ENCODE measurements around the gene GPR161. TPM values are rescaled to one million over a fixed set of nuclear protein-coding genes. Genes with fewer than 3 reads are reported as not detected.

Gene GPR161
- total RNA-seq, 1 experiment from 2014 or later = 11.8 TPM

GRCh38 chr1:168096296-168097165, 40.2 kb downstream of the GPR161 start:
- DNase-seq = no peak
- Histone ChIP-seq H3K79me2 (ENCODE audit: low read length) (no peaks in the 10 kb centered on the region), H3K27me3 (ENCODE audit: low read length) (no peaks in the 10 kb centered on the region), H3K4me3 (ENCODE audit: low read length) (no peak overlapping the region), H3K27ac (ENCODE audit: low read length) (no peak overlapping the region), H3K4me1 (ENCODE audit: insufficient read depth, low read length) (no peaks in the 10 kb centered on the region), H2AFZ (ENCODE audit: low read length) (no peak overlapping the region), H3K9me3 (ENCODE audit: low read length) (no peaks in the 10 kb centered on the region), H4K20me1 (ENCODE audit: low read length) (no peaks in the 10 kb centered on the region), H3K9ac (ENCODE audit: low read length) (no peak overlapping the region), H3F3A (ENCODE audit: low read length, unreplicated experiment) (no peaks in the 10 kb centered on the region), H3K9me2 (replicated peaks; ENCODE audit: low read length) (no peaks in the 10 kb centered on the region), H3K36me3 (ENCODE audit: low read depth, low read length) (no peaks in the 10 kb centered on the region), H3K4me2 (ENCODE audit: low read length) (no peak overlapping the region)
- no TSS peak for BruUV-seq (replicated peaks)
- POLR2A ChIA-PET (ENCODE audit: unreplicated experiment) = no interaction called here
- TF ChIP-seq EZH2phosphoT487 (IDR thresholded peaks at IDR 0.05; ENCODE audit: borderline replicate concordance, low read length) (no peak), EZH2 (IDR thresholded peaks at IDR 0.05; ENCODE audit: low read length, unreplicated experiment) (no peak)
- TF ChIP-seq, protein P1, sequence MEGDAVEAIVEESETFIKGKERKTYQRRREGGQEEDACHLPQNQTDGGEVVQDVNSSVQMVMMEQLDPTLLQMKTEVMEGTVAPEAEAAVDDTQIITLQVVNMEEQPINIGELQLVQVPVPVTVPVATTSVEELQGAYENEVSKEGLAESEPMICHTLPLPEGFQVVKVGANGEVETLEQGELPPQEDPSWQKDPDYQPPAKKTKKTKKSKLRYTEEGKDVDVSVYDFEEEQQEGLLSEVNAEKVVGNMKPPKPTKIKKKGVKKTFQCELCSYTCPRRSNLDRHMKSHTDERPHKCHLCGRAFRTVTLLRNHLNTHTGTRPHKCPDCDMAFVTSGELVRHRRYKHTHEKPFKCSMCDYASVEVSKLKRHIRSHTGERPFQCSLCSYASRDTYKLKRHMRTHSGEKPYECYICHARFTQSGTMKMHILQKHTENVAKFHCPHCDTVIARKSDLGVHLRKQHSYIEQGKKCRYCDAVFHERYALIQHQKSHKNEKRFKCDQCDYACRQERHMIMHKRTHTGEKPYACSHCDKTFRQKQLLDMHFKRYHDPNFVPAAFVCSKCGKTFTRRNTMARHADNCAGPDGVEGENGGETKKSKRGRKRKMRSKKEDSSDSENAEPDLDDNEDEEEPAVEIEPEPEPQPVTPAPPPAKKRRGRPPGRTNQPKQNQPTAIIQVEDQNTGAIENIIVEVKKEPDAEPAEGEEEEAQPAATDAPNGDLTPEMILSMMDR (conservative IDR thresholded peaks at IDR 0.05; ENCODE audit: low read depth, low read length) = no peak
- CTCF ChIA-PET = no interaction called here
- ATAC-seq = no peak
- intact Hi-C loops (cut with micrococcal nuclease) = no loop called here

DNA sequence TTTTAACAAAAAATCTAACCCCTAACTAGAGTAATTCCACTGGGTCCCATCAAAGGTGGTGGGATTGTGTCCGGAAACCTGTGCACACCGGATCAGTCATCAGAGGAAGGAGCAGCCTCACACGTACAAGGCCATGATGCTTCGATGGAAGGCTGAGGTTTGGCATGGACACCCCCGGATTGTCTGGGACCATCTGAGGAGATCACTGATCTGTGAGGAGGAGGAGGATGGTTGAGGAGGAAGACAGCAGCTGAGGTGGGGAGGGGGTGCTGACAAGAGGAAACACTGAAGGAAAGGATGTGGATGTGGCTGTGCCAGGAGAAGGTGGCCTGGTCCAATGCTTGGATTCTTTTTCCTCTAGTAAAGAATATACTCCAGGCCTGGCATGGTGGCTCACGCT, 41.3 kb downstream of the GPR161 start:
- POLR2A ChIA-PET (ENCODE audit: unreplicated experiment) = interaction anchor here (0.6 kb wide), 1 partner anchor 36 kb away, joined by 3 read pairs; no protein-coding TSS in a partner anchor
- no peak for TF ChIP-seq EZH2 (IDR thresholded peaks at IDR 0.05; ENCODE audit: low read length, unreplicated experiment)
- no peak for TF ChIP-seq EZH2phosphoT487 (IDR thresholded peaks at IDR 0.05; ENCODE audit: borderline replicate concordance, low read length)
- TF ChIP-seq, protein P1 (conservative IDR thresholded peaks at IDR 0.05; ENCODE audit: low read depth, low read length) = no peak
- Histone ChIP-seq H3K4me3 (ENCODE audit: low read length) (no peak overlapping the region), H3K27me3 (ENCODE audit: low read length) (no peaks in the 10 kb centered on the region), H3K27ac (ENCODE audit: low read length) (no peak overlapping the region), H3K4me2 (ENCODE audit: low read length) (no peak overlapping the region), H4K20me1 (ENCODE audit: low read length) (no peaks in the 10 kb centered on the region), H3K79me2 (ENCODE audit: low read length) (no peaks in the 10 kb centered on the region), H3F3A (ENCODE audit: low read length, unreplicated experiment) (no peaks in the 10 kb centered on the region), H3K9ac (ENCODE audit: low read length) (no peak overlapping the region), H2AFZ (ENCODE audit: low read length) (no peak overlapping the region), H3K36me3 (ENCODE audit: low read depth, low read length) (no peaks in the 10 kb centered on the region), H3K9me3 (ENCODE audit: low read length) (no peaks in the 10 kb centered on the region), H3K9me2 (replicated peaks; ENCODE audit: low read length) (no peaks in the 10 kb centered on the region), H3K4me1 (ENCODE audit: insufficient read depth, low read length) (no peaks in the 10 kb centered on the region)
- BruUV-seq (replicated peaks) = no TSS peak
- no peak for DNase-seq
- CTCF ChIA-PET = no interaction called here
- no peak for ATAC-seq
- intact Hi-C loops (cut with micrococcal nuclease) = no loop called here

- intact Hi-C loops (cut with micrococcal nuclease) = no loop called here
- Histone ChIP-seq H3K4me2 (ENCODE audit: low read length) (no peak overlapping the region), H3K9ac (ENCODE audit: low read length) (no peak overlapping the region), H3K36me3 (ENCODE audit: low read depth, low read length) (no peaks in the 10 kb centered on the region), H3K9me3 (ENCODE audit: low read length) (no peaks in the 10 kb centered on the region), H4K20me1 (ENCODE audit: low read length) (no peaks in the 10 kb centered on the region), H3K27me3 (ENCODE audit: low read length) (no peaks in the 10 kb centered on the region), H3K4me1 (ENCODE audit: insufficient read depth, low read length) (peaks cover 14% of the 10 kb centered on the region), H3F3A (ENCODE audit: low read length, unreplicated experiment) (no peaks in the 10 kb centered on the region), H3K79me2 (ENCODE audit: low read length) (no peaks in the 10 kb centered on the region), H3K4me3 (ENCODE audit: low read length) (no peak overlapping the region), H3K9me2 (replicated peaks; ENCODE audit: low read length) (no peaks in the 10 kb centered on the region), H2AFZ (ENCODE audit: low read length) (no peak overlapping the region), H3K27ac (ENCODE audit: low read length) (no peak overlapping the region)
- TF ChIP-seq EZH2 (IDR thresholded peaks at IDR 0.05; ENCODE audit: low read length, unreplicated experiment) (no peak), EZH2phosphoT487 (IDR thresholded peaks at IDR 0.05; ENCODE audit: borderline replicate concordance, low read length) (no peak)
- TF ChIP-seq, protein P1 (conservative IDR thresholded peaks at IDR 0.05; ENCODE audit: low read depth, low read length) = no peak
- ChIA-PET POLR2A (ENCODE audit: unreplicated experiment) (interaction anchor here (0.7 kb wide), 1 partner anchor 244 kb away, joined by 6 read pairs; no protein-coding TSS in a partner anchor), CTCF (interaction anchor here (1.0 kb wide), 1 partner anchor 11 kb away, joined by 3 read pairs; no protein-coding TSS in a partner anchor)
- no TSS peak for BruUV-seq (replicated peaks)
- DNase-seq = no peak
- ATAC-seq = no peak
Measured at GRCh38 chr1:168093616-168094015, 43.1 kb downstream of the GPR161 start.

Measured in PC-3 (cell line).